H9 (cell line): ENCODE measurements around the gene VAV3. TPM values are rescaled to one million over a fixed set of nuclear protein-coding genes. Genes with fewer than 3 reads are reported as not detected.

Source experiments
- DNase-seq: peaks from one replicate; pipeline ENCODE4 v3.0.0-alpha.2; 2017
- H2AFZ ChIP-seq: one replicate; pipeline ENCODE4 v1.6.1; 2013; ENCODE audit warnings: mild to moderate bottlenecking, low read length, control low read depth, moderate library complexity
- H2AK5ac ChIP-seq: 2 replicates; pipeline ENCODE4 v1.6.1; 2013; ENCODE audit warnings: low read length, control low read depth, mixed read lengths; ENCODE audit not compliant: insufficient read length
- H2BK120ac ChIP-seq: one replicate; pipeline ENCODE4 v1.6.1; 2013; ENCODE audit warnings: low read depth, mild to moderate bottlenecking, low read length, control low read depth, inconsistent platforms; ENCODE audit not compliant: poor library complexity, severe bottlenecking
- H2BK12ac ChIP-seq: 2 replicates; pipeline ENCODE4 v1.6.1; 2013; ENCODE audit warnings: low read length, control low read depth, mixed read lengths, low read depth; ENCODE audit not compliant: insufficient read length
- H2BK15ac ChIP-seq: 2 replicates; pipeline ENCODE4 v1.6.1; 2013; ENCODE audit warnings: low read depth, low read length, control low read depth
- H2BK20ac ChIP-seq: one replicate; pipeline ENCODE4 v1.6.1; 2013; ENCODE audit warnings: low read depth, mild to moderate bottlenecking, low read length, control low read depth, inconsistent platforms; ENCODE audit not compliant: poor library complexity, severe bottlenecking
- H2BK5ac ChIP-seq: 2 replicates; pipeline ENCODE4 v1.6.1; 2013; ENCODE audit warnings: low read length, control low read depth, mixed read lengths; ENCODE audit not compliant: insufficient read length
- H3K14ac ChIP-seq: 2 replicates; pipeline ENCODE4 v1.6.1; 2013; ENCODE audit warnings: low read length, control low read depth; ENCODE audit not compliant: insufficient read depth
- H3K18ac ChIP-seq: 2 replicates; pipeline ENCODE4 v1.6.1; 2013; ENCODE audit warnings: low read depth, mild to moderate bottlenecking, mixed read lengths, low read length, control low read depth; ENCODE audit not compliant: insufficient read length
- H3K23ac ChIP-seq: 2 replicates; pipeline ENCODE4 v1.6.1; 2013; ENCODE audit warnings: low read length, control low read depth, mixed read lengths, low read depth; ENCODE audit not compliant: insufficient read length
- H3K23me2 ChIP-seq: 2 replicates; pipeline ENCODE4 v1.6.1; 2013; ENCODE audit warnings: low read depth, mild to moderate bottlenecking, mixed read lengths, low read length, control low read depth; ENCODE audit not compliant: insufficient read length, poor library complexity, severe bottlenecking
- H3K27ac ChIP-seq: 2 replicates; pipeline ENCODE4 v1.5.1; 2013; ENCODE audit warnings: low read length, control low read depth, mixed read lengths, low read depth; ENCODE audit not compliant: insufficient read length
- H3K27me3 ChIP-seq: 2 replicates; pipeline ENCODE4 v1.6.1; 2013; ENCODE audit warnings: low read length, control low read depth, inconsistent platforms; ENCODE audit not compliant: insufficient read depth
- H3K4ac ChIP-seq: 2 replicates; pipeline ENCODE4 v1.6.1; 2013; ENCODE audit warnings: low read depth, mild to moderate bottlenecking, control low read depth, inconsistent platforms, low read length, moderate library complexity
- H3K4me1 ChIP-seq: 2 replicates; pipeline ENCODE4 v1.6.1; 2013; ENCODE audit warnings: low read length, control low read depth, inconsistent platforms; ENCODE audit not compliant: insufficient read depth
- H3K4me2 ChIP-seq: 2 replicates; pipeline ENCODE4 v1.6.1; 2013; ENCODE audit warnings: low read length, control low read depth, mixed read lengths; ENCODE audit not compliant: insufficient read length, insufficient read depth
- H3K56ac ChIP-seq: 2 replicates; pipeline ENCODE4 v1.6.1; 2013; ENCODE audit warnings: low read depth, mild to moderate bottlenecking, mixed read lengths, low read length, control low read depth; ENCODE audit not compliant: insufficient read length
- H3K79me1 ChIP-seq: 2 replicates; pipeline ENCODE4 v1.6.1; 2013; ENCODE audit warnings: low read depth, mild to moderate bottlenecking, moderate library complexity, low read length, control low read depth, inconsistent platforms; ENCODE audit not compliant: insufficient read depth, poor library complexity, severe bottlenecking
- H3K79me2 ChIP-seq: 2 replicates; pipeline ENCODE4 v1.6.1; 2013; ENCODE audit warnings: low read length, control low read depth, inconsistent platforms; ENCODE audit not compliant: insufficient read depth
- H3K9ac ChIP-seq: 2 replicates; pipeline ENCODE4 v1.6.1; 2013; ENCODE audit warnings: low read length, control low read depth, mixed read lengths; ENCODE audit not compliant: insufficient read length; ENCODE audit errors: extremely low read depth
- H3K9me3 ChIP-seq: one replicate; pipeline ENCODE4 v1.6.1; 2013; ENCODE audit warnings: low read depth, low read length, inconsistent platforms; ENCODE audit not compliant: control insufficient read depth
- H3T11ph ChIP-seq: one replicate; pipeline ENCODE4 v1.6.1; 2013; ENCODE audit warnings: mild to moderate bottlenecking, low read length, control low read depth, inconsistent platforms
- H4K20me1 ChIP-seq: one replicate; pipeline ENCODE4 v1.6.1; 2013; ENCODE audit not compliant: control insufficient read depth, insufficient read length, insufficient read depth
- H4K5ac ChIP-seq: 2 replicates; pipeline ENCODE4 v1.6.1; 2013; ENCODE audit warnings: low read depth, mild to moderate bottlenecking, mixed read lengths, low read length, control low read depth; ENCODE audit not compliant: insufficient read length
- H4K8ac ChIP-seq: replicated peaks from 2 replicates; pipeline ENCODE4 v1.6.1; 2013; ENCODE audit warnings: low read length, control low read depth, mixed read lengths, low read depth; ENCODE audit not compliant: insufficient read length
- H4K91ac ChIP-seq: 2 replicates; pipeline ENCODE4 v1.6.1; 2013; ENCODE audit warnings: low read depth, mild to moderate bottlenecking, moderate library complexity, mixed read lengths, low read length, control low read depth; ENCODE audit not compliant: insufficient read length
- H3K27ac Mint-ChIP-seq, 3 experiments: 2 replicates in 2 of 3; 3 replicates in 1 of 3; pipeline ENCODE4 v1.8.0; 2020 to 2021; ENCODE audit warnings: mixed read lengths in 3 of 3, mild to moderate bottlenecking in 1 of 3, moderate library complexity in 1 of 3
- H3K27me3 Mint-ChIP-seq: 2 replicates; pipeline ENCODE4 v1.8.0; 2021; ENCODE audit warnings: low read depth, mild to moderate bottlenecking, moderate library complexity, mixed read lengths
- H3K36me3 Mint-ChIP-seq, 3 experiments: 2 replicates in 2 of 3; 3 replicates in 1 of 3; pipeline ENCODE4 v1.8.0; 2020 to 2021; ENCODE audit warnings: low read depth in 3 of 3, mixed read lengths in 3 of 3; ENCODE audit not compliant: insufficient read depth in 1 of 3
- H3K4me1 Mint-ChIP-seq, 2 experiments: 2 replicates each; pipeline ENCODE4 v1.8.0; 2020; ENCODE audit warnings: mixed read lengths in 2 of 2
- H3K4me3 Mint-ChIP-seq, 2 experiments: 2 replicates in 1 of 2; 3 replicates in 1 of 2; pipeline ENCODE4 v1.8.0; 2020 to 2021; ENCODE audit warnings: mild to moderate bottlenecking in 2 of 2, mixed read lengths in 2 of 2, moderate library complexity in 1 of 2
- H3K9me3 Mint-ChIP-seq, 2 experiments: 2 replicates in 1 of 2; 3 replicates in 1 of 2; pipeline ENCODE4 v1.8.0; 2020; ENCODE audit warnings: mild to moderate bottlenecking in 2 of 2, mixed read lengths in 2 of 2, moderate library complexity in 1 of 2
- CTCF ChIP-seq: fragments of 200-600 bp; sonication (generic); conservative IDR thresholded peaks from 3 replicates; pipeline ENCODE4 v1.8.0; 2021; ENCODE audit warnings: antibody characterized with exemption, mild to moderate bottlenecking
- WGBS: extraction: QIAGEN DNeasy Blood & Tissue Kit; methylation state at CpG from one replicate; pipeline ENCODE4 v1.1.7; 2013; ENCODE audit warnings: missing lambda C conversion rate, low lambda C conversion rate, mixed read lengths; ENCODE audit not compliant: insufficient read length; ENCODE audit errors: extremely low coverage; 5-methylcytosine and 5-hydroxymethylcytosine counted together
- total RNA-seq: library from RNA; stranded (reverse); gene quantifications from 2 replicates; pipeline ENCODE4 v1.2.1, GENCODE V29; 2021

VAV3 gene
- total RNA-seq, 1 experiment from 2014 or later: 5.1 TPM

GRCh38 chr1:107683191-107683657 lies 281.8 kb downstream of the VAV3 start:
- Histone ChIP-seq H3K9ac (no peak overlapping the region), H4K20me1 (no peaks in the 10 kb centered on the region), H2BK120ac (no peak overlapping the region), H2AK5ac (no peak overlapping the region), H2AFZ (no peak overlapping the region), H3K23me2 (no peaks in the 10 kb centered on the region), H2BK20ac (no peak overlapping the region), H2BK15ac (no peak overlapping the region), H3K4me2 (no peak overlapping the region), H3K9me3 (no peaks in the 10 kb centered on the region), H3K23ac (no peak overlapping the region), H4K8ac (no peak overlapping the region), H3K27ac (no peak overlapping the region), H3K4ac (no peak overlapping the region), H3K79me2 (no peaks in the 10 kb centered on the region), H3T11ph (no peak overlapping the region), H3K27me3 (no peaks in the 10 kb centered on the region), H3K56ac (no peak overlapping the region), H3K79me1 (no peaks in the 10 kb centered on the region), H3K18ac (no peak overlapping the region), H4K91ac (no peak overlapping the region), H3K14ac (no peak overlapping the region), H4K5ac (no peak overlapping the region), H2BK12ac (no peak overlapping the region), H3K4me1 (no peaks in the 10 kb centered on the region; the same call in 1 of the 2 replicates), H2BK5ac (no peak overlapping the region)
- no peak overlapping the region for H3K4me3 Mint-ChIP-seq
- no peak for DNase-seq
- H3K27me3 Mint-ChIP-seq: no peaks in the 10 kb centered on the region
- no peak for TF ChIP-seq CTCF
- no peaks in the 10 kb centered on the region for H3K36me3 Mint-ChIP-seq
- H3K9me3 Mint-ChIP-seq: no peaks in the 10 kb centered on the region
- H3K27ac Mint-ChIP-seq: no peak overlapping the region
- WGBS: no CpG with 5 or more reads among the region's 3 CpGs
- peaks cover 10 to 12% of the 10 kb centered on the region in 2 experiments for H3K4me1 Mint-ChIP-seq
